HFFc6 (cell line): ENCODE data around the gene CPNE2. TPM values are rescaled to one million over a fixed set of nuclear protein-coding genes. Genes with fewer than 3 reads are reported as not detected.
"Not testable (repeated sequence)": the region's sequence is repeated elsewhere in the genome, so short reads cannot be mapped to it uniquely, and the experiment has no call there.

Experiments used
- DNase-seq: peaks from one replicate; pipeline ENCODE4 v3.0.0-alpha.2; 2018
- H3K27ac Mint-ChIP-seq: 2 replicates; pipeline ENCODE4 v1.8.0; 2020; ENCODE audit warnings: mild to moderate bottlenecking, mixed read lengths
- H3K27me3 Mint-ChIP-seq: 2 replicates; pipeline ENCODE4 v1.8.0; 2021; ENCODE audit warnings: mild to moderate bottlenecking, moderate library complexity, mixed read lengths; ENCODE audit not compliant: insufficient read depth
- H3K36me3 Mint-ChIP-seq: 2 replicates; pipeline ENCODE4 v1.8.0; 2021; ENCODE audit warnings: low read depth, mixed read lengths
- H3K4me1 Mint-ChIP-seq: 2 replicates; pipeline ENCODE4 v1.8.0; 2020; ENCODE audit warnings: low read depth, mixed read lengths
- H3K4me3 Mint-ChIP-seq: 2 replicates; pipeline ENCODE4 v1.8.0; 2020; ENCODE audit warnings: mild to moderate bottlenecking, moderate library complexity, mixed read lengths
- H3K9me3 Mint-ChIP-seq: 2 replicates; pipeline ENCODE4 v1.8.0; 2020; ENCODE audit warnings: mild to moderate bottlenecking, mixed read lengths
- CTCF ChIP-seq: fragments of 200-600 bp; sonication (generic); IDR thresholded peaks from 2 replicates; pipeline ENCODE4 v1.5.0; 2021; ENCODE audit warnings: antibody characterized with exemption, mild to moderate bottlenecking
- total RNA-seq, 6 experiments: library from RNA; stranded (reverse); fragmentation: NEBNext Ultra II Directional; extraction: Animal tissue kit (Norgen Biotek cat#: 25700); gene quantifications; 2 replicates in 1 of 6; 3 replicates in 5 of 6; pipeline ENCODE4 v1.2.3, GENCODE V29; 2021

Gene CPNE2
- total RNA-seq, 6 experiments from 2014 or later: 13.0 to 29.6 (median 23.3) TPM

- Mint-ChIP-seq H3K9me3 (no peaks in the 10 kb centered on the region), H3K4me1 (peaks cover 14% of the 10 kb centered on the region), H3K27me3 (no peaks in the 10 kb centered on the region; the same call in none of the 2 replicates), H3K4me3 (no peak overlapping the region), H3K36me3 (no peaks in the 10 kb centered on the region), H3K27ac (no peak overlapping the region)
- TF ChIP-seq CTCF: no peak
- DNase-seq: no peak
Measured at GRCh38 chr16:57094911-57095310, 2.5 kb downstream of the CPNE2 start.

GRCh38 chr16:57096192-57096591, 3.8 kb downstream of the CPNE2 start:
- H3K4me3 Mint-ChIP-seq: no peak overlapping the region
- H3K27ac Mint-ChIP-seq: no peak overlapping the region
- DNase-seq: no peak
- no peaks in the 10 kb centered on the region for H3K9me3 Mint-ChIP-seq
- peaks cover 22% of the 10 kb centered on the region for H3K4me1 Mint-ChIP-seq
- TF ChIP-seq CTCF: no peak
- no peaks in the 10 kb centered on the region; the same call in none of the 2 replicates for H3K27me3 Mint-ChIP-seq
- H3K36me3 Mint-ChIP-seq: no peaks in the 10 kb centered on the region

GRCh38 chr16:57096793-57097192, 4.4 kb downstream of the CPNE2 start:
- Mint-ChIP-seq H3K27ac (no peak overlapping the region), H3K9me3 (no peaks in the 10 kb centered on the region), H3K36me3 (no peaks in the 10 kb centered on the region), H3K27me3 (no peaks in the 10 kb centered on the region; the same call in 1 of the 2 replicates), H3K4me3 (no peak overlapping the region), H3K4me1 (peaks cover 18% of the 10 kb centered on the region)
- no peak for DNase-seq
- no peak for TF ChIP-seq CTCF

GRCh38 chr16:57098188-57098841, 5.9 kb downstream of the CPNE2 start:
- H3K27ac Mint-ChIP-seq: no peak overlapping the region
- no peaks in the 10 kb centered on the region for H3K9me3 Mint-ChIP-seq
- no peak for DNase-seq
- peaks cover 2% of the 10 kb centered on the region for H3K27me3 Mint-ChIP-seq
- peaks cover 17% of the 10 kb centered on the region for H3K4me1 Mint-ChIP-seq
- no peaks in the 10 kb centered on the region for H3K36me3 Mint-ChIP-seq
- H3K4me3 Mint-ChIP-seq: no peak overlapping the region
- no peak for TF ChIP-seq CTCF

- H3K4me3 Mint-ChIP-seq, H3K9me3 Mint-ChIP-seq, H3K27me3 Mint-ChIP-seq, H3K27ac Mint-ChIP-seq, H3K36me3 Mint-ChIP-seq: not testable (repeated sequence)
- H3K4me1 Mint-ChIP-seq: peaks cover 24% of the 10 kb centered on the region
- DNase-seq: peak; percentile 11
Measured at GRCh38 chr16:57099965-57100364, 7.6 kb downstream of the CPNE2 start.

- Mint-ChIP-seq H3K4me1 (peaks cover 27% of the 10 kb centered on the region), H3K27me3 (peaks cover 2% of the 10 kb centered on the region), H3K27ac (no peak overlapping the region), H3K9me3 (no peaks in the 10 kb centered on the region), H3K36me3 (no peaks in the 10 kb centered on the region), H3K4me3 (no peak overlapping the region)
- TF ChIP-seq CTCF: no peak
- no peak for DNase-seq
Measured at GRCh38 chr16:57100445-57100844, 8.1 kb downstream of the CPNE2 start.
